GM10248 (cell line): ENCODE results near the gene CEP135.
"Not testable (repeated sequence)": the region's sequence is repeated elsewhere in the genome, so short reads cannot be mapped to it uniquely, and the experiment has no call there.

Experiments used
- CTCF ChIA-PET: fragments of 300-600 bp; sonication (Branson Sonifier 250); formaldehyde crosslinking; extraction: SDS; loops from one replicate; lab custom pipeline; 2021; ENCODE audit warnings: antibody characterized with exemption; lab: Yijun Ruan, JAX
- POLR2A ChIA-PET: fragments of 350-650 bp; sonication (Branson Sonifier 250); formaldehyde crosslinking; extraction: SDS; loops from one replicate; lab custom pipeline; 2020; ENCODE audit warnings: antibody characterized with exemption; lab: Yijun Ruan, JAX
- DNase-seq: peaks from one replicate; pipeline ENCODE4 v3.0.0; 2012; ENCODE audit errors: extremely low spot score
- CTCF ChIP-seq: IDR thresholded peaks from 2 replicates; pipeline ENCODE4 v1.5.1; 2012; ENCODE audit warnings: mild to moderate bottlenecking, low read depth; ENCODE audit errors: extremely low read depth, missing control alignments, control extremely low read depth

Gene CEP135

GRCh38 chr4:55927803-55928437, 20.8 kb upstream of the CEP135 start:
- TF ChIP-seq CTCF = no peak
- DNase-seq = no peak
- CTCF ChIA-PET = interaction anchor here (1.0 kb wide), 1 partner anchor 20 kb away, joined by 3 read pairs; no protein-coding TSS in a partner anchor
- POLR2A ChIA-PET = no interaction called here

- DNase-seq = no peak
- ChIA-PET CTCF (interaction anchor here (0.9 to 2.3 kb wide), 4 partner anchors 12 to 62 kb away, joined by 3 to 5 read pairs (median 3); no protein-coding TSS in a partner anchor), POLR2A (no interaction called here)
- no peak for TF ChIP-seq CTCF
Measured at GRCh38 chr4:55928846-55929245, 19.9 kb upstream of the CEP135 start.

- ChIA-PET CTCF (interaction anchor here (1.4 to 6.7 kb wide), 3 partner anchors 10 to 17 kb away, joined by 5 to 53 read pairs (median 5); partner anchors contain the start of gene CEP135), POLR2A (no interaction called here)
- no peak for DNase-seq
- no peak for TF ChIP-seq CTCF
Measured at GRCh38 chr4:55931043-55931442, 17.7 kb upstream of the CEP135 start.

GRCh38 chr4:55931833-55932232, 16.9 kb upstream of the CEP135 start:
- ChIA-PET CTCF (interaction anchor here (1.2 to 6.7 kb wide), 7 partner anchors 9 to 42 kb away, joined by 3 to 53 read pairs (median 5); partner anchors contain the start of gene CEP135), POLR2A (no interaction called here)
- no peak for TF ChIP-seq CTCF
- no peak for DNase-seq

- TF ChIP-seq CTCF = no peak
- ChIA-PET CTCF (interaction anchor here (0.7 to 6.7 kb wide), 8 partner anchors 10 to 78 kb away, joined by 3 to 53 read pairs (median 4); partner anchors contain the start of gene CEP135), POLR2A (no interaction called here)
- DNase-seq = no peak
Measured at GRCh38 chr4:55932511-55932910, 16.2 kb upstream of the CEP135 start.

GRCh38 chr4:55933611-55934010, 15.1 kb upstream of the CEP135 start:
- DNase-seq = no peak
- CTCF ChIA-PET = interaction anchor here (1.2 to 6.7 kb wide), 5 partner anchors 9 to 77 kb away, joined by 3 to 53 read pairs (median 6); partner anchors contain the start of gene CEP135
- POLR2A ChIA-PET = no interaction called here
- TF ChIP-seq CTCF = no peak

- CTCF ChIA-PET = interaction anchor here (4.8 to 6.7 kb wide), 2 partner anchors 12 kb away, joined by 28 to 53 read pairs; partner anchors contain the start of gene CEP135
- POLR2A ChIA-PET, DNase-seq: not testable (repeated sequence)
Measured at GRCh38 chr4:55935907-55936306, 12.8 kb upstream of the CEP135 start.
